Measurements from ENCODE around the gene NAP1L1. TPM values are rescaled to one million over a fixed set of nuclear protein-coding genes. Genes with fewer than 3 reads are reported as not detected.

Gene NAP1L1
- total RNA-seq, 4 donors from 2014 or later = 389 to 540 (median 445) TPM

DNA sequence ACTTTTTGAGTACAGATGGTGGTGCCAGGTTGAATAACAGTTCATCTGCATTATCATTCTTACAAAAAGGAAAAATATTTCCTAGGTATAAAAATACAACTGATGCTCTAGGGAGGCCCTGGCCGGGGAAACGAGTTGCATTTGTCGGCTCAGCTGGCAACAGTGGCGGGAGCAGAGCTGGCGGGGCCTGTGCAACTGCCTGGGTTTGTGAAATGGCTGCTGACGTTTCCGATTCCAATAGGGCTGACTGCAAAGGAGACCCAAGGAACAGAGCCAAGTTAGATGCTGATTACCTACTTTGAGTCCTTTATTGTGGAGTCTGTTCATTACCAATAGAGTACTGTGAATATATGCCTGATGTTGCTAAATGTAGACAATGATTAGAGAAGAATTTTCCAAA is 27.2 kb downstream of the NAP1L1 start:
- DNase-seq (ENCODE audit: extremely low spot score) = no peak
- no peaks in the 10 kb centered on the region for H3K9me3 ChIP-seq
- H3K36me3 ChIP-seq = peaks cover 26 to 95% (median 75%) of the 10 kb centered on the region in 4 donors
- 93% methylated on average over 7 of the region's 7 CpGs for WGBS
- H3K27me3 ChIP-seq = no peaks in the 10 kb centered on the region
- H3K27ac ChIP-seq (replicated peaks in 1 of 4) = no peak overlapping the region
- peaks cover 0 to 3% (median 0%) of the 10 kb centered on the region in 4 donors for H3K4me1 ChIP-seq
- H3K4me3 ChIP-seq = no peak overlapping the region
- no peak for TF ChIP-seq POLR2A (IDR thresholded peaks at IDR 0.05; ENCODE audit: low read depth)
- TF ChIP-seq EP300 (IDR thresholded peaks at IDR 0.05) = no peak
- TF ChIP-seq, protein P1, sequence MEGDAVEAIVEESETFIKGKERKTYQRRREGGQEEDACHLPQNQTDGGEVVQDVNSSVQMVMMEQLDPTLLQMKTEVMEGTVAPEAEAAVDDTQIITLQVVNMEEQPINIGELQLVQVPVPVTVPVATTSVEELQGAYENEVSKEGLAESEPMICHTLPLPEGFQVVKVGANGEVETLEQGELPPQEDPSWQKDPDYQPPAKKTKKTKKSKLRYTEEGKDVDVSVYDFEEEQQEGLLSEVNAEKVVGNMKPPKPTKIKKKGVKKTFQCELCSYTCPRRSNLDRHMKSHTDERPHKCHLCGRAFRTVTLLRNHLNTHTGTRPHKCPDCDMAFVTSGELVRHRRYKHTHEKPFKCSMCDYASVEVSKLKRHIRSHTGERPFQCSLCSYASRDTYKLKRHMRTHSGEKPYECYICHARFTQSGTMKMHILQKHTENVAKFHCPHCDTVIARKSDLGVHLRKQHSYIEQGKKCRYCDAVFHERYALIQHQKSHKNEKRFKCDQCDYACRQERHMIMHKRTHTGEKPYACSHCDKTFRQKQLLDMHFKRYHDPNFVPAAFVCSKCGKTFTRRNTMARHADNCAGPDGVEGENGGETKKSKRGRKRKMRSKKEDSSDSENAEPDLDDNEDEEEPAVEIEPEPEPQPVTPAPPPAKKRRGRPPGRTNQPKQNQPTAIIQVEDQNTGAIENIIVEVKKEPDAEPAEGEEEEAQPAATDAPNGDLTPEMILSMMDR (IDR thresholded peaks at IDR 0.05) = no peak
- TF ChIP-seq POLR2AphosphoS5 (IDR thresholded peaks at IDR 0.05) = no peak
- intact Hi-C loops (cut with DNase I) = no loop called here

DNA sequence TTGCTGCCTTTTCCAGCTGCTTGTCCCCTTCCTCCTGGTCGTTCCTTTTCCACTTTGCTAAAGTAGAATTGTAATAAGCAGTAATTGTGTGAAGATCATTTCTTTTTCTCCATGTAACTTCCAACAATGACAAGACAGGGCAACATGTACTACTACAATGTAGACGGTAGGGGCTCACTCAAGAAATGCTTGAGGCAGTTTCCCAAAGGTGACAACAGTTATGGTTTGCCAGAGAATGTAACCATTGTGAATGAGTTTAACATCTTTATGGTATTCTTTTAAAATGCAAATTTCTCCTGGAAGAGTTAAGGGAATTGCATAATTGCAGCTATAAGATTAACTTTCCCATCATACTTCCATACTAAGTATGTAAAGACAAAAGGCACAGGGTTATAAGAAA is 29.1 kb downstream of the NAP1L1 start:
- TF ChIP-seq POLR2A (IDR thresholded peaks at IDR 0.05; ENCODE audit: low read depth) (no peak), POLR2AphosphoS5 (IDR thresholded peaks at IDR 0.05) (no peak), EP300 (IDR thresholded peaks at IDR 0.05) (no peak)
- TF ChIP-seq, protein P1 (IDR thresholded peaks at IDR 0.05) = no peak
- WGBS = 95% methylated on average over 2 of the region's 2 CpGs
- Histone ChIP-seq H3K27me3 (no peaks in the 10 kb centered on the region), H3K4me3 (no peak overlapping the region), H3K27ac (replicated peaks in 1 of 4) (no peak overlapping the region), H3K4me1 (no peaks in the 10 kb centered on the region), H3K36me3 (peaks cover 36 to 94% (median 82%) of the 10 kb centered on the region in 4 donors), H3K9me3 (no peaks in the 10 kb centered on the region)
- DNase-seq (ENCODE audit: extremely low spot score) = no peak
- intact Hi-C loops (cut with DNase I) = no loop called here

DNA sequence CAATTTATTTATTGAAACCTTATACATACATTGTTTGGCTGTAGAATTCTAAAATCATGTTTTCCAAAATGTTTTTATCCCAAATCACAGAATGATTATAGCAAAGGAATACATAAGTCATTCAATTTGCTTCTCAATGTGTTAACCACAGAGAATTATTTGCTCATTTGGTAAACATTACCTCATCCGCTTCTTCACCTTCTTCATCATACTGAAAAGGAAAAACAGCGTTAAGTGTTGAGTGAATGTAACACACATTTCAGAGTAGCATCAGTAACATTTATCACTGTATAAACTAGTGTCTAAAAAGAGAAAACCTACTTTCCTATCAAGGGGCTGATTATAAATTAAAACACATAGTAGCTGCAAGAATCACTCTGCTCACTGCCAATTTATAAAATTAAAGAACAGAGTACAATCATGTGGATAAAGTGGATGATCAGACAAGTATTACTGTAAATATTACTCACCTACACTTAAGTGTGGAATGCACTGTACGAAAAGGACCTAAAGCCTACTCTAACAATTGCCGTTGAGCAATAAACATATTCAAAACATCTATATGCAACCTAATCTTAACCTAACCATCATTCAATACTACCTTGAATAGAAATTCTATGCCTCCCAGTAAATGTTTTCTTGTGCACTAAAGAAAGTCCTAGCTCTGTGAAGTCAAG is 34.8 kb downstream of the NAP1L1 start:
- Histone ChIP-seq H3K4me1 (no peaks in the 10 kb centered on the region), H3K36me3 (peaks cover 40 to 74% (median 67%) of the 10 kb centered on the region in 4 donors)

DNA sequence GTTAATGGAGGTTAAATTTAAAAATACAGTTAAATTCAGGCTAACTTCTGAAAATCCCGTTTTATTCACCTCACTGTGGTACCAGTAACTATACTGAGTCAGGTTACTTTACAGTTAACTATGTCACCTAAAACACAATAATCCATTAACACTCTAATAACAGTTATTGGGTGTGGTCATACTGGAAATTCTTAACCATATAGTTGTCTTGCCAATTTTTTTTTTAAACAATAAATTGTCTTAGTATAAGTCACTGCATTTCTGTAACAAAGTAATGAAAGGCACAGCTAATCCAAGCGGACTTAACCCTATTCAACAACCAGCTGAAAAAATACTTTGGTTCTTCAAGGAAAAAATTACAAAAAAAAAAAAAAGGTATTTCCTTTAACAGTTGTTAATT is 36.7 kb downstream of the NAP1L1 start:
- peaks cover 30 to 72% (median 57%) of the 10 kb centered on the region in 4 donors for H3K36me3 ChIP-seq
- H3K4me3 ChIP-seq = no peak overlapping the region
- intact Hi-C loops (cut with DNase I) = no loop called here
- DNase-seq (ENCODE audit: extremely low spot score) = no peak
- no peaks in the 10 kb centered on the region for H3K9me3 ChIP-seq
- TF ChIP-seq, protein P1 (IDR thresholded peaks at IDR 0.05) = no peak
- no peak for TF ChIP-seq POLR2A (IDR thresholded peaks at IDR 0.05; ENCODE audit: low read depth)
- no peak for TF ChIP-seq POLR2AphosphoS5 (IDR thresholded peaks at IDR 0.05)
- no peak for TF ChIP-seq EP300 (IDR thresholded peaks at IDR 0.05)
- 94% methylated on average over 2 of the region's 2 CpGs for WGBS
- no peaks in the 10 kb centered on the region for H3K27me3 ChIP-seq
- no peak overlapping the region for H3K27ac ChIP-seq (replicated peaks in 1 of 4)
- H3K4me1 ChIP-seq = no peaks in the 10 kb centered on the region

More for the DNA sequence above, 34.8 kb downstream of the NAP1L1 start:
- no peak overlapping the region for H3K27ac ChIP-seq (replicated peaks in 1 of 4)
- no peak for DNase-seq (ENCODE audit: extremely low spot score)
- intact Hi-C loops (cut with DNase I) = no loop called here
- no peaks in the 10 kb centered on the region for H3K9me3 ChIP-seq
- WGBS = 85% methylated on average over 4 of the region's 4 CpGs
- H3K27me3 ChIP-seq = no peaks in the 10 kb centered on the region
- H3K4me3 ChIP-seq = no peak overlapping the region
- TF ChIP-seq POLR2A (IDR thresholded peaks at IDR 0.05; ENCODE audit: low read depth) (no peak), EP300 (IDR thresholded peaks at IDR 0.05) (no peak), POLR2AphosphoS5 (IDR thresholded peaks at IDR 0.05) (no peak)
- TF ChIP-seq, protein P1 (IDR thresholded peaks at IDR 0.05) = no peak

Data from esophagus muscularis mucosa (tissue), 4 donors.